Neuronal stem cell (in vitro differentiated cells): ENCODE results near the gene MAOB.

Experiments
- DNase-seq: peaks from one replicate; pipeline ENCODE4 v3.0.0-alpha.2; 2013; ENCODE audit warnings: low spot score
- H2AFZ ChIP-seq: one replicate; pipeline ENCODE4 v1.6.1; 2013; ENCODE audit warnings: mild to moderate bottlenecking, low read length, inconsistent platforms
- H2AK5ac ChIP-seq: 2 replicates; pipeline ENCODE4 v1.6.1; 2013; ENCODE audit warnings: low read depth, mild to moderate bottlenecking, inconsistent platforms, low read length, moderate library complexity, mixed read lengths
- H2BK120ac ChIP-seq: 2 replicates; pipeline ENCODE4 v1.6.1; 2013; ENCODE audit warnings: low read depth, mild to moderate bottlenecking, inconsistent platforms, low read length, moderate library complexity, mixed read lengths
- H2BK12ac ChIP-seq: one replicate; pipeline ENCODE4 v1.6.1; 2013; ENCODE audit warnings: low read length, inconsistent platforms
- H2BK15ac ChIP-seq: 2 replicates; pipeline ENCODE4 v1.6.1; 2013; ENCODE audit warnings: mild to moderate bottlenecking, low read length, inconsistent platforms, mixed read lengths
- H2BK5ac ChIP-seq: one replicate; pipeline ENCODE4 v1.6.1; 2013; ENCODE audit warnings: inconsistent platforms, mild to moderate bottlenecking, low read length, moderate library complexity
- H3K14ac ChIP-seq: one replicate; pipeline ENCODE4 v1.6.1; 2013; ENCODE audit warnings: low read length, inconsistent platforms
- H3K18ac ChIP-seq: 2 replicates; pipeline ENCODE4 v1.6.1; 2013; ENCODE audit warnings: low read length, inconsistent platforms
- H3K23ac ChIP-seq: 2 replicates; pipeline ENCODE4 v1.6.1; 2013; ENCODE audit warnings: low read depth, mild to moderate bottlenecking, mixed read lengths, low read length, inconsistent platforms; ENCODE audit not compliant: poor library complexity
- H3K27ac ChIP-seq: replicated peaks from 3 replicates; pipeline ENCODE4 v1.5.1; 2013; ENCODE audit warnings: low read length, inconsistent platforms
- H3K27me3 ChIP-seq, 3 experiments: 2 replicates each; pipeline ENCODE4 v1.6.1; 2013; ENCODE audit warnings: low read length in 3 of 3, mild to moderate bottlenecking in 2 of 3, inconsistent platforms in 1 of 3, low read depth in 1 of 3, mixed read lengths in 1 of 3, moderate library complexity in 1 of 3; ENCODE audit not compliant: control insufficient read depth in 3 of 3, insufficient read depth in 3 of 3
- H3K36me3 ChIP-seq, 2 donors: replicated peaks in 1 of 2; 2 replicates each; pipeline ENCODE4 v1.6.1; 2013; ENCODE audit warnings: low read length in 2 of 2; ENCODE audit not compliant: control insufficient read depth in 2 of 2, insufficient read depth in 2 of 2
- H3K4ac ChIP-seq: 2 replicates; pipeline ENCODE4 v1.6.1; 2013; ENCODE audit warnings: inconsistent platforms, mild to moderate bottlenecking, low read length, moderate library complexity
- H3K4me1 ChIP-seq, 2 donors: 1 replicate in 1 of 2; 2 replicates in 1 of 2; pipeline ENCODE4 v1.6.1; 2013; ENCODE audit warnings: low read length in 2 of 2, low read depth in 1 of 2; ENCODE audit not compliant: control insufficient read depth in 2 of 2, insufficient read depth in 1 of 2
- H3K4me2 ChIP-seq: one replicate; pipeline ENCODE4 v1.6.1; 2013; ENCODE audit warnings: mild to moderate bottlenecking, low read length, inconsistent platforms; ENCODE audit not compliant: insufficient read depth, poor library complexity, severe bottlenecking
- H3K4me3 ChIP-seq, 2 donors: 2 replicates each; pipeline ENCODE4 v1.5.1; 2013; ENCODE audit warnings: low read length in 2 of 2, mild to moderate bottlenecking in 2 of 2, inconsistent platforms in 1 of 2, moderate library complexity in 1 of 2
- H3K79me1 ChIP-seq: one replicate; pipeline ENCODE4 v1.6.1; 2013; ENCODE audit warnings: low read depth, mild to moderate bottlenecking, inconsistent platforms, low read length, moderate library complexity
- H3K9ac ChIP-seq: one replicate; pipeline ENCODE4 v1.6.1; 2013; ENCODE audit warnings: mild to moderate bottlenecking, low read depth, low read length, inconsistent platforms; ENCODE audit not compliant: poor library complexity
- H3K9me3 ChIP-seq, 2 donors: replicated peaks in 1 of 2; 2 replicates each; pipeline versions ENCODE3 to v1.6.1; 2013; ENCODE audit warnings: low read length in 2 of 2, mild to moderate bottlenecking in 2 of 2, inconsistent platforms in 1 of 2, low read depth in 1 of 2, mixed read lengths in 1 of 2, moderate library complexity in 1 of 2; ENCODE audit not compliant: control insufficient read depth in 2 of 2, insufficient read depth in 1 of 2
- H4K8ac ChIP-seq: one replicate; pipeline ENCODE4 v1.6.1; 2013; ENCODE audit warnings: low read depth, mild to moderate bottlenecking, inconsistent platforms, low read length, moderate library complexity
- H4K91ac ChIP-seq: one replicate; pipeline ENCODE4 v1.6.1; 2013; ENCODE audit warnings: low read length, low read depth, mild to moderate bottlenecking, inconsistent platforms; ENCODE audit not compliant: poor library complexity
- WGBS, 2 donors: extraction: QIAGEN DNeasy Blood & Tissue Kit; methylation state at CpG; one replicate each; pipeline ENCODE4 v1.1.7; 2013; ENCODE audit warnings: missing lambda C conversion rate in 2 of 2, mixed read lengths in 1 of 2; ENCODE audit not compliant: insufficient read length in 2 of 2, insufficient replicate concordance in 1 of 2; ENCODE audit errors: extremely low coverage in 2 of 2; 5-methylcytosine and 5-hydroxymethylcytosine counted together

Gene MAOB

DNA sequence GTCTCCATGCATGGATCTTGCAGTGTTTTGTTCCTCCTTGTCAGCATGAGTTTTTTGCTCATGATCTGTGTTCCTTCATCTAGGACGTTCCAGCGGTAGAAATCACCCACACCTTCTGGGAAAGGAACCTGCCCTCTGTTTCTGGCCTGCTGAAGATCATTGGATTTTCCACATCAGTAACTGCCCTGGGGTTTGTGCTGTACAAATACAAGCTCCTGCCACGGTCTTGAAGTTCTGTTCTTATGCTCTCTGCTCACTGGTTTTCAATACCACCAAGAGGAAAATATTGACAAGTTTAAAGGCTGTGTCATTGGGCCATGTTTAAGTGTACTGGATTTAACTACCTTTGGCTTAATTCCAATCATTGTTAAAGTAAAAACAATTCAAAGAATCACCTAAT is 138.0 kb downstream of the MAOB start:
- no peaks in the 10 kb centered on the region for H3K36me3 ChIP-seq
- H3K14ac ChIP-seq = no peak overlapping the region
- H3K4me1 ChIP-seq = no peaks in the 10 kb centered on the region
- H3K9ac ChIP-seq = no peak overlapping the region
- H2BK5ac ChIP-seq = no peak overlapping the region
- H3K4me2 ChIP-seq = no peak overlapping the region
- no peak overlapping the region for H2BK12ac ChIP-seq
- WGBS, 2 donors = no CpG with 5 or more reads among the region's 3 CpGs
- H2BK120ac ChIP-seq = no peak overlapping the region
- H3K79me1 ChIP-seq = no peaks in the 10 kb centered on the region
- no peak overlapping the region for H2AK5ac ChIP-seq
- no peak overlapping the region for H4K8ac ChIP-seq
- H3K4ac ChIP-seq = no peak overlapping the region
- H3K9me3 ChIP-seq = no peaks in the 10 kb centered on the region
- no peak for DNase-seq
- H2BK15ac ChIP-seq = no peak overlapping the region
- no peak overlapping the region for H3K23ac ChIP-seq
- no peak overlapping the region for H3K4me3 ChIP-seq
- no peak overlapping the region for H4K91ac ChIP-seq
- no peak overlapping the region for H3K27ac ChIP-seq
- H3K27me3 ChIP-seq = no peaks in the 10 kb centered on the region
- no peak overlapping the region for H2AFZ ChIP-seq
- no peak overlapping the region for H3K18ac ChIP-seq

DNA sequence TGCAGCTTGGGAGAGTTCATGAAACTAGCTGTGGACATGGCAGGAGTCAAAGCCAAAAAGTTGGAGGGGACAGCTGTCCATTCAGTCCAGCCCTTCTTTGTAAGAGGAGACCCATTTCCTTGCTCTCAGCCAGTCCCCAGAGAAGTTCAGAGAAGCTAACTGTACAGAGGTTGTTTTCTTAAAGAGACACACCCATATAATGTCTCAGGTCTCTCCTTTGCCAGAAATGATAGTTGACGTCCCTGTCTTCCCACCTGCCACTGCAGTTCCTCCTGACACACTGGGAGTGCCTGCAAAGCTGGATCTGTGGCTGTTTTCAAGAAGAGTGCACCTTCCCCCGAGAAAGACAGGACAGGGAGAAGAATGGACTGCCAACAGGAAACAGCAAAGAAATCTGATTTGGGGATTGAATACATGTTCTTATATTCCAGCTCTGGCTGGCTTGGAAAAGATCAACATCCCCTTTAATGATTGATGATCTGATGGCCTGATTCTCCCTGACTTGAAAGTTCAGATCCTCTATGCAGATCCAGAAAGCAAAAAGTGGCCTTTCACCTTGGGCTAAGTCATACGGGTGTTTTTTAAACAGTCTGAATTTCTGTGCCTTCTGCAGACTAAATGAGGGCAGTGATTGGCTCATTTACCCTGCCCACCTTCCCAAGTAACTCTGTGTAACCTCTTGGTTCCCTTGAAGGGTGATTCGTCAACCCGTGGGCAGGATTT is 139.0 kb downstream of the MAOB start:
- H3K9me3 ChIP-seq = no peaks in the 10 kb centered on the region

DNA sequence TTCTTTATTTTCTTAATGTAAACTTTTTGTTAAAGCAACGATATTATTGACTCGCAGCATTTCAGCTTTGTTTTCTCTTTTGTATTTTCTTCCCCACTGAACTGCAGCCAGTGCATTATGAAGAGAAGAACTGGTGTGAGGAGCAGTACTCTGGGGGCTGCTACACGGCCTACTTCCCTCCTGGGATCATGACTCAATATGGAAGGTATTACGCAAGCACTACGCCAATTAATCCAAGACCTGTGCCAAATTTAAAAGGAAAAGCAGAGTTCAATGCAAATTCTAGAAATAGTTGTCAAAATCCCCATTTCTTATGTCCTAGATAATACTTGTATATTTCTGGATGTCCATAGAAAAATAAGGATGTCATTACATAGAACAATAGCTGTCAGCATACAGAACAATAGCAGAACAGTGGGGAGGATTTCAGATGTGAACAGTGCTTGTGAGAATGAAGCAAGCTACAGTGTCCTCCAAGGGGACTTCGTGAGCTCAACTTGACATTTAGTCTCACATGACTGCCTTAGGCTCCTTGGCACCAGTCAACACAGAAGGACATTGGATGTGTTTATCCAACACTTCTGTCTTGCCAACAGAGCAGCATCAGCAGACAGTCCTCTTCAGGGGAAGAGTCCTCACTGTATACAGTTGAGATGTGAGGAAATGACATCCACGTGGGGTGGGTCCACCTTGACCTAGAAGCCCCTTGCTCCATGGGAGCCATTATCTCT is 140.2 kb downstream of the MAOB start:
- Histone ChIP-seq H4K91ac (no peak overlapping the region), H3K23ac (no peak overlapping the region), H2AFZ (no peak overlapping the region), H3K79me1 (no peaks in the 10 kb centered on the region), H2BK120ac (no peak overlapping the region), H3K18ac (no peak overlapping the region), H3K9ac (no peak overlapping the region), H4K8ac (no peak overlapping the region), H3K9me3 (no peaks in the 10 kb centered on the region), H2BK15ac (no peak overlapping the region), H3K4me1 (no peaks in the 10 kb centered on the region), H3K4ac (no peak overlapping the region), H3K27me3 (no peaks in the 10 kb centered on the region), H3K36me3 (no peaks in the 10 kb centered on the region), H2BK5ac (no peak overlapping the region), H3K27ac (no peak overlapping the region), H2BK12ac (no peak overlapping the region), H3K4me3 (no peak overlapping the region), H2AK5ac (no peak overlapping the region), H3K14ac (no peak overlapping the region), H3K4me2 (no peak overlapping the region)
- WGBS, 2 donors = no CpG with 5 or more reads among the region's 7 CpGs
- DNase-seq = no peak

More for the DNA sequence above, 139.0 kb downstream of the MAOB start:
- Histone ChIP-seq H3K36me3 (no peaks in the 10 kb centered on the region), H2BK120ac (no peak overlapping the region), H2AFZ (no peak overlapping the region), H3K23ac (no peak overlapping the region), H3K4ac (no peak overlapping the region), H3K27ac (no peak overlapping the region), H3K4me1 (no peaks in the 10 kb centered on the region), H3K9ac (no peak overlapping the region), H2BK15ac (no peak overlapping the region), H3K4me3 (no peak overlapping the region), H3K4me2 (no peak overlapping the region), H3K18ac (no peak overlapping the region), H2BK5ac (no peak overlapping the region), H2BK12ac (no peak overlapping the region), H3K79me1 (no peaks in the 10 kb centered on the region), H3K14ac (no peak overlapping the region), H2AK5ac (no peak overlapping the region), H4K8ac (no peak overlapping the region), H4K91ac (no peak overlapping the region), H3K27me3 (no peaks in the 10 kb centered on the region)
- no CpG with 5 or more reads among the region's 5 CpGs for WGBS, 2 donors
- no peak for DNase-seq

DNA sequence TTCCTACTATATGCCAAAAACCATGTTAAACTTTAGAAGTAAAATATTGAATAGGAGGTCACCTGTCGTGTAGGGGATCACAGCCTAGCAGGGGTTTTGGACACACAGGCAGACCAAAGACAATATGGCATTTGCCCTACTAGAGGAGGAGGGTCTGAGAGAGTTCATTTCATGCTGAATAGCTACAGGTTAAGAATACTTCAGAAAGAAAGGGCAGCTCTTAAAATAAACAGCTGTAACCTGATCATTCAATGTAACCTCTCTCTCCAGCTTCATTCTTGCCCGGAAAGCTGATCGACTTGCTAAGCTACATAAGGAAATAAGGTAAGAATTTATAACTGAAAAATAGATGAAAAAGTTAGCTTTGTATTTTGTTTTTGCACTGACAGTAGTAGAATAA is 146.3 kb downstream of the MAOB start:
- WGBS, 2 donors = no CpG with 5 or more reads among the region's 3 CpGs
- no peaks in the 10 kb centered on the region for H3K79me1 ChIP-seq

More for the DNA sequence above, 146.3 kb downstream of the MAOB start:
- H2AFZ ChIP-seq = no peak overlapping the region
- H3K27ac ChIP-seq = no peak overlapping the region
- H2BK120ac ChIP-seq = no peak overlapping the region
- no peaks in the 10 kb centered on the region for H3K27me3 ChIP-seq
- H3K4ac ChIP-seq = no peak overlapping the region
- no peak overlapping the region for H2AK5ac ChIP-seq
- peaks cover 2 to 6% of the 10 kb centered on the region in 2 donors for H3K4me1 ChIP-seq
- H3K4me3 ChIP-seq = no peak overlapping the region
- H3K4me2 ChIP-seq = no peak overlapping the region
- H3K14ac ChIP-seq = no peak overlapping the region
- no peak for DNase-seq
- no peak overlapping the region for H3K23ac ChIP-seq
- no peak overlapping the region for H4K91ac ChIP-seq
- H2BK12ac ChIP-seq = no peak overlapping the region
- no peak overlapping the region for H2BK15ac ChIP-seq
- no peak overlapping the region for H3K18ac ChIP-seq
- H4K8ac ChIP-seq = no peak overlapping the region
- no peaks in the 10 kb centered on the region for H3K36me3 ChIP-seq
- no peak overlapping the region for H2BK5ac ChIP-seq
- no peak overlapping the region for H3K9ac ChIP-seq
- no peaks in the 10 kb centered on the region for H3K9me3 ChIP-seq
